Measurements from ENCODE around the gene CLDND2.

Gene CLDND2

DNA sequence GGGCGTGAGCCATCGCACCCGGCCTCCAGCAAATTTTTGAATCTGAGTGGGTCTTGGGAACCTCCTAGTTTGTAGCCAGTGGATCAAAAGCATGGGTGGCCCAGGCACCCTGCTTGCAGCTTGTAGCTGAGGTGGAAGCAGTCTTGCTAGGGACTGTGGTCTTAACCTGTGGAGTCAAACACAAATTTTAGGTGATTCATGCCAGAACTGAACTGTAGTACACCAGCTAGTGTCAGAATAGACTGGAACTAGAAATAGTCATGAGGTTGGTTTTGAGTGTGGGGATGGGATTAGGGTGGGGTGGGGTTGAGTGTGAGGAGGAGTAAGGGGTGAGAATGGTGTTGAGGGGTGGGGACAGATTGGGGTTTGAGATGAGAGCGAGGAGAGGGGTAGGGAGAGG, 13.2 kb upstream of the CLDND2 start:
- DNase-seq (ENCODE audit: low read depth in 2 of 2), result no peak

DNA sequence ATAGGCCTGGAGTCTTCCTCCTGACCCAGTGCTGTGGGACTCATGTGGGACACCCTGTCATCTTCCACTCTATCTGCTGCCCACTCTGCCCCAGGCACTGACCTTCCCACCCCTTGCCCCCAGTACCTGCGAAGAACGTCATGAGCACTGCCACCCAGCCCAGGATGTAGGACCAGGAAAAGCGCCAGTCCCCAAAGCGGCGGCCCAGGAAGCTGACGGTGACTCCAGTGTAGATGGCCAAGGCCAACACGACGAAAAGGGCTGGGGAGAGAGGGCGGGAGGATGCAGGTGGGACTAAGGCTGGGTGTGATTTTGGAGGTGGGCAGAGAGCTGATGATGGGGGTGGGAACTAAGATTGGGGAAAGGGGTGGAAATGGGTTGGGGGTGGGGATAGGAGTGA, 11.6 kb upstream of the CLDND2 start:
- no peak for DNase-seq (ENCODE audit: low read depth in 2 of 2)

DNA sequence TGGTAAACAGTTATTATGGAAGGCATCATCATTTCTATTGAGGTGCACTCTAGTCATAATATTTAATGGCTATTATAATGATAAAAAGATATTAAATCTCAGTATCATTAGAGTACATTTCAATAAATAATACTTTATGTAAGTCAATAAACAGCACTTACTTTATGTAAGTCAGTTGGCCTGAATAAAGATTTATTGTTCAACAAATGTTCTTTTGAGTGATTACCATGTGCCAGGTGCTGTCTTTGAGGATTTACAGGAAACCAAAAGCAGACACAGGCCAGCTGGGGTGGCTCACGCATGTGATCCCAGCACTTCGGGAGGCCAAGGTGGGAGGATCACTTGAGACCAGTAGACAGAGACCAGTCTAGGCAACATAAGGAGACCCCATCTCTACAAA, 8.6 kb upstream of the CLDND2 start:
- DNase-seq (ENCODE audit: low read depth in 2 of 2), result no peak

DNA sequence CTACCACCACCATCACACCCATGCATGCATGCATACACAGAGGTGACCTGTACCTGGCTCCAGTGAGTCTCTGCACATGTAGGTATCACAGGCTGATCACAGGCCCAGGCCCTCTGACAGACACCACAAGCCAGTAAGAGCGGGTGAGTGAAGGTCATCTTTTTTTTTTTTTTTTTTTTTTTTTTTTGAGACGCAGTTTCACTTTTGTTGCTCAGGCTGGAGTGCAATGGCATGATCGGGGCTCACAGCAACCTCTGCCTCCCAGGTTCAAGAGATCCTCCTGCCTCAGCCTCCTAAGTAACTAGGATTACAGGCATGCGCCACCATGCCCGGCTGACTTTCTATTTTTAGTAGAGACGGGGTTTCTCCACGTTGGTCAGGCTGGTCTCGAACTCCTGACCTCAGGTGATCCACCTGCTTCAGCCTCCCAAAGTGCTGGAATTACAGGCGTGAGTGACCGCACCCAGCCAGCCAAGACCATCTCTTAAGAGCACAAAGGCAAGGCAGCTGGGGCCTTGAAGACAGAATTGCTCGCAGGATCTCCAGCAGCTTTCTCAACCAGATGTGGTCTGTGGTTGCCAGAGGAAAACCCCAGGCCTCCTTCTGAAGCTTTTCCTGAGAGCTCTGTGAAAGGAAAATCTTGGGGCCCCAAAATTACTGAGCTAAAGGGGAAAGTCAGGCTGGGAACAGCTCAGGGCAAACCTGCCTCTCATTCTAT, 6.9 kb upstream of the CLDND2 start:
- no peak for DNase-seq (ENCODE audit: low read depth in 2 of 2)

DNA sequence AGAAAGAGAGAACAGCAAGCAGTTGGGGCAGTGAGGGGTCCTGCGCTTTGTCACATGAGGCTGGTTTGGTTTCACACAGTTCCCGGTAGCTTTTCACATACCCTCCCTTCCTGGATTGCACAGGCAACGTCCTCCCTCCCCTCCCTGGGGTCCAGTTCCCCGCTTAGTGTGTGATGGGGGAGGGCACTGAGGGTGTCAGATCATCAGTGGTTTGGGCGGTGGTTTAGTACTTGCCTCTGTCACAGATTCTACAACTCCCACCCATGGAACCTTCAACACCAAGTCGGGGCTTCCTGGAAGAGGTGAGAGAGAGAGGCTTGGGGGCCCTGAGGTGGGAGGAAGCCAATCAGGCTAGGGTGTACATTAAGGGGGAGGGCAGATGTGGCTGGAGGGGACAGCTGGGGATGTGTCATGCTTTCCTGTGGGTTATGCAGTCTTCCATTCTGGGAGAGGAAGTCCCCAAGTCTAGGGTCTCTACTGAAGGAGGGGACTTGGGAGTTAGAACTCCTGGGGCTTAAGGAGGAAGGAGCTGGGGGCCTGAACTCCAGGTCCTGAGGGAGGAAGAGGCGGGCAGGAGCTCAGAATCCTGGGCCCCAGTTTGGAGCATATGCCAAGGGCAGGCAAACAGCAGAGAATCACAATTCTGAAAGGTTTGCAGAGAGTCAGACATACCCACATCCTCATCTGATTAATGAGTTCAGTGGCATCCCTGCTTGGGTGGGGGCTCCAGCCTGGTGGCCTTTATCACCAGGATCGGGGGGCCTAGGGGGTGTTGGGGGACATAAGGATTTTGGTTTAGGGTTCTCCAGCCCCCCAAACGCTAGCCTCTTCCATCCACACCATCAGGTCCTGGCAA, 4.1 kb upstream of the CLDND2 start, which contains the start of gene NKG7:
Gene NKG7, minus strand, starts transcription at position 6 of the 856 bp plus-strand sequence. CDS start 119 bp downstream, outside the sequence.
- DNase-seq (ENCODE audit: low read depth in 2 of 2), result peak; percentile 86 to 92

DNA sequence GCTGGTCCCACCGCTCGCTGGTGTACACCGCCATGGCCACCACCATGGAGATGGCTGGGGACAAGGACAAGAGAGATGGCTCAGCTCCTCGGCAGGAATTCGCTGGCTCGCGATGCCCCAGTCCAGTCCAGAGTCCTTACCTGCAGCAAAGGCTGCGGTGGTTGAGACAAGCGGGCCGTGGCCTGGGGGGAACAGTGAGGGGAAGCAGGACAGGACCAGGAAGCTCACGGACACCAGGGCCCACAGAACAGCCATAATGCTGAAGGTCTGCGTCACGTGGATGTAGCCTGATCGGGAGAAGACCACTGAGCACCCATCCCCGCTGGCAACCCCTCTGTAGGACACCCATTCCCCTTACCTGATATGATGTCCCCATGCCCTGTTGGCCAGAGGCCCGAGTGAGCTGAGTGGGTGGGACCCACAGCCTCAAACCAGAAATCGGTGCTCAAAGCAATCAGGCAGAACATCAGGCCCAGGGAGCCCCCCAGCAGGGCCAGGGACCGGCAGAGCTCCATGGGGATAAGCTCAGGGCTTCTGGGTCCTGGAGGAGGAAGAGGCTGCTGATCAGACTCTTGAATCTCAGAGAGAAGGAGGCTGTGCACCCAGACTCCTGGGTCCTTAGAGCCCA, 3.3 kb upstream of the CLDND2 start:
- DNase-seq (ENCODE audit: low read depth in 2 of 2), result no peak

DNA sequence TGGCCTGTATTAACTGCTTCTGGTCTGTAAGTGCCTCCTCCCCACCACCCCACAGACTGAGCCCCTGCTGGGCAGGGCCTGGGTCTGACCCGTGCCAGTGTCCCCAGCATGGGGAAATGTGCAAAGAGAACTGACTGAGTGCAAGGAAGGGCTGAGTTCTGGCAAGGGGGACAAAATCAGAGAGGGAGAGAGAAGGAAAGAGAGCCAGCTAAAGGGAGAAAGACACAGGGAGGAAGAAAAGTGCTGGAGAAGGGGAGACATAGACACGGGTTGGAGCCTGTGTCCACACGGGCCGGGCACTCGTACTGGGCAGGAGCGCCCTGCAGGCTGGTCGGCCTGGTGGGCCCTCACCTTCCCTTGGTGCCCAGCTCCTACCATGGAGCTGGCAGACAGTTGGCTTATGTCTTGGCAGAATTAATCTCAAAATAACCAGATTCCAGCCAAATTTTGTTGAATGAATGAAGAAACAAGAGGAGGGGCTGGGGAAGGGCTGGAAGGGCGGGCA, 2.4 kb upstream of the CLDND2 start:
- no peak for DNase-seq (ENCODE audit: low read depth in 2 of 2)

DNA sequence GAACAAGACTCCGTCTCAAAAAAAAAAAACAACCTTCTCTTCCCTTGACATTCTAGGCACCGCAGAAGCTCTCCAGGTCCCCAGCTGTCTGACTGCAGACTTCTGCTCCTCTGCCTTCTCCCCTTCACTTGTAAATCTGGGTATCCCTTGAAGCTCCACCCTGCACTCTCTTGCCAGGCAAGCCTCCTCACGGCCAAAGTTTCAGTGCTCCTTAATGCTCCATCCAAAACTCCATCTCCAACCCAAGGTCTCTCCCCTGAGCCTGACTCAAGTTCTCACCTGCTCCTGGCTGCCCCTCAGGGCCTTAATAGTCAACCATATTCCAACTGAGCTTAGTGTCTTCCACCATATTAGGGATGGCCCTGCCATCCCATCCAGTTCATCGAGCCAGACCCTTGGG, 1.4 kb upstream of the CLDND2 start:
- DNase-seq (ENCODE audit: low read depth in 2 of 2), result no peak

DNA sequence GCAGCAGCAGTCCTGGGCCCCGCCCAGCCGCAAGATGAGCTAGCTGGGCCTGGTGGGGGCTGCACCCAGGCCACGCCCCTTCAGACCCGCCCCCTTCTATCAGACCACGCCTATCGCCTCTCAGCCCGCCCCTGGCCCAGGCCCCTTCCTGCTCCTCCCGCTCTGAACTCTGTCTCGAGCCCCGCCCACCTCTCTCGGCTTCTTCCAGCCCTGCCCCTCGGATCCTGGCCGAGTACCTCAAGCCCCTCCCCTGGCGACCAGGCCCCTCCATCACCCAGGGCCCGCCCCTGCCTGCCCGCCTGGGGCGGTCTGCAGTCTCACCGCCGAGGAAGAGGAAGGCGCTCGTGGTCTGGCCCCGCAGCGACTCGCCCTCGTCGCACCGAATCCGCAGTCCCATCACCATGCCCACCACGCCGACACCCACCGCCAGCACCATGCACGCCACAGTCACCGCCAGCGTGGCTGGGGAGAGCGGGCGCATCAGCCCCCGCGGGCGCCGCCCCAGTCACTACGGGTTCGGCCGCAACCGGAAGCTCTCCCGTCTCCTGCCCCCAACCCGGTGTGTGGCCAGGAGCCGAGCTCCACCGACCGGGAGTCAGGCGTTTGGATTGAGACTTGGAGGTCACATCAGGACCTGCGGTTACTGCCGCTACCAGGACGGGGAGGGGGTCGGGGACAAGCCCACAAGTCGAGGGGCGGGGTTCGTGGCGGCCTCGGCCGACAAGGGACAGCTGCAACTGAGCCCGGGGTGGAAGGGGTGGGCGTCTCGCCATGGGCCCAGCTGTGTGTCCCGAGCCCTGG, 1.0 kb downstream of the CLDND2 start:
- DNase-seq (ENCODE audit: low read depth in 2 of 2), result peak; percentile 96 to 97

DNA sequence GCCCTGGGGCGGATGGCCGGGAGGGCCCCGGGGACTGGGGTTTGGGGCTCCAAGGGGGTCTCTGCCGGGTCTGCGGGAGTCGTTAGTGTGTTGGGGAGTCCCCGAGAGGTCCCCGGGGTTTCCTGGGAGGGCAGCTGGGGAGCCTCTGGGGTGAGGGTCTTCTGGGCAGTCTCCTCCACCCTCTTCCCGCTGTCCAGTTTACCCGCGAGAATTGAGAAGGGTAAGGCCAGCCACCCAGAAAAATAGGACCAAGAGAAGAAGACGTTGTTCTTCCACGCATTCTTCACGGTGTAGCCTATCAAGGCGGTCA, 1.6 kb downstream of the CLDND2 start:
- no peak for DNase-seq (ENCODE audit: low read depth in 2 of 2)

DNA sequence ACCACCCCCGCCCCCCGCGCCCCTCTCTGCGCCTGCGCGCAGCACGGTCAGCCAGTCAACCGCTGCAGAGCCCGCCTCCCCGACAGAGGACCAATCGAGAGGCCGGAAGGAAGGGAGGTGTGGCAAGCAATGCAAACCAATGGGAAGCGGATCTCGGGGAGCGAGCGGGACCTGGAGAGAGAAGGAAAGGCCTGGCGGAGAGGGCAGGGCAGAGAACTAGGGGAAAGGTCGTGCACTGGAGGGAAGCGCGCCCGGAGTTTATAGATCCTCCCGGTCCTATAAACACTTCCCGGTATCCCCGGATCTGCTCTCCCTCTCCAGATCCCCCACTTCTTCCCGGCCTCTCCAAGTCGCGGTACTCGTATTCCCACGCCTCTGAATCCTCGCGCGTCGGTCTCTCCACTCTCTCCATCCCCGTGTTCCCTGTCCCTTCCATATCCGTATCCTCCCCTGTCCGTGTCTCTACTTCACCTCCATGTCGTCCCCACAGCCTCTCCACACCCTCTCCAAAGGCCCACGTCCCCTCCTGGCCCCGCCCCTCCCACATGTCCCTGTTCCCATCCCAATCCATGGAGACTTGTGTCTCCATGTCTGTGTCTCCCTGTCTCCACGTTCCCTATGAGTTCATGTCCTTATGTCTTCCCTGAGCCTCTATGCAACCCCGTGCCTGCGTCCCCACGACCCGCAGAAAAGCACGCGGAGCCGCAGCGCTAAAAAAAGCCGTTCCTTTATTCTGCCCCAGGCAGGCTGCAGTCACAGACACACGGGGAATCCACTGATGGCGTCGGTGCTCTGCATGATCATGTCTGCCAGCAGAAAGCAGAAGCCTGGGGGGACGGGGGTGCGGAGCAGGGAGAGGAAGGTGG, 2.2 kb downstream of the CLDND2 start:
- peak; percentile 88 to 92 for DNase-seq (ENCODE audit: low read depth in 2 of 2)

DNA sequence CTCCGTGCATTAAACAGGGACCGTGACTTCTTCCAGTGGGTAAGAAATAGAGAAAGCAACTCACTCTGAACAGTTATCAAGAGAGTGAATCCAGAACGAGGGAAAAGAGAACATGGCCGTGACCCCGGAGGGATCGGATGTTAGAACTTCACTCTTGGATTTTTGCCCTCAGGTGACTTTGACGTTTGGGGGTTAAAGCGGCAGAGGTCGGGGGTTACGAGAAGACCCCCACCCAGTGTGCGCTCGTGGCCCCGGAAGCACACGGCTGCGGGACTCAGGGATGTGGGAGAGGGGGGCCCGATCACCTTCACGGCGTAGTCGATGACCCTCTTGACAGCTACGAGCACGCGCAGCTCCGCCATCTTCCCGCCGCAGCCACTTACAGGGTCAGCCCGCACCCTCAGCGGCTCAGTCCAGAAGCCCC, 2.8 kb downstream of the CLDND2 start, which contains the start of gene ETFB:
Gene ETFB, minus strand, starts transcription at position 424 of the 424 bp plus-strand sequence. Its CDS starts 62 bp downstream, at position 362.
- no peak for DNase-seq (ENCODE audit: low read depth in 2 of 2)

DNA sequence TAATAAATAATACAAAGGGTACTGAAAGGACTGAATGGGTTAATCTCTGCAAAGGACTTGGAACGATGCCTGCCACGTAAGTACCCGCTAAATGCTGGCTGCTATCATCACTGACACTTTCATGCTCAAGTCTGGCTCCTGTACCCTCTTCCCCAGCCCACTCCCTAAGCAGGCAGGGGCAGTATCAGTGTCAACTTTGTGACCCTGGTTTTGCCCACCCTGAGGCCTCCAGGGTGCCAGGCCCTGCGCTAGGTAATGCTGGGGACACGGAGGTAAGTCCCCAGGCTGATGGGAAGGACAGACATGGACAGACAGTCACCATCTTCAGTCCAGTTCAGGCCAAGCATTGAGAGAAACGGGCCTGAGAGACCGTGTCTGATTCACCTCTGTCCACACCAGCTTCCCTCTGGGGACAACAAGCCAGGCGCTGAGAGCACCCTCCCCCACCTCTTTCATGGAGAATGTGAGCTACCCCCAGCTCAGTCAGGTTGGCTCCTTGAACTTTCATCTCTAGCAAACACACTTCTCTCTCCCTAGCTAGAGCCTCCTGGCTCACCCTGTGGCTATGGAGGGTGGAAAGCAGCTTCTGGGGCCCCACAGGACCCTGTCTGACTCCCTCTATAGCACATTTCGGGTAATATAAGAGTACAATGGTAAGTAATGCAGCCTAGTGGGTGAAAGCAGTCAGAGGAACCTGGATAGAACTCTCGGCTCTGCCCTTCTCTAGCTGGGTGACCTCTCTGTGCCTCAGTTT, 3.4 kb downstream of the CLDND2 start:
- DNase-seq (ENCODE audit: low read depth in 2 of 2), result no peak

DNA sequence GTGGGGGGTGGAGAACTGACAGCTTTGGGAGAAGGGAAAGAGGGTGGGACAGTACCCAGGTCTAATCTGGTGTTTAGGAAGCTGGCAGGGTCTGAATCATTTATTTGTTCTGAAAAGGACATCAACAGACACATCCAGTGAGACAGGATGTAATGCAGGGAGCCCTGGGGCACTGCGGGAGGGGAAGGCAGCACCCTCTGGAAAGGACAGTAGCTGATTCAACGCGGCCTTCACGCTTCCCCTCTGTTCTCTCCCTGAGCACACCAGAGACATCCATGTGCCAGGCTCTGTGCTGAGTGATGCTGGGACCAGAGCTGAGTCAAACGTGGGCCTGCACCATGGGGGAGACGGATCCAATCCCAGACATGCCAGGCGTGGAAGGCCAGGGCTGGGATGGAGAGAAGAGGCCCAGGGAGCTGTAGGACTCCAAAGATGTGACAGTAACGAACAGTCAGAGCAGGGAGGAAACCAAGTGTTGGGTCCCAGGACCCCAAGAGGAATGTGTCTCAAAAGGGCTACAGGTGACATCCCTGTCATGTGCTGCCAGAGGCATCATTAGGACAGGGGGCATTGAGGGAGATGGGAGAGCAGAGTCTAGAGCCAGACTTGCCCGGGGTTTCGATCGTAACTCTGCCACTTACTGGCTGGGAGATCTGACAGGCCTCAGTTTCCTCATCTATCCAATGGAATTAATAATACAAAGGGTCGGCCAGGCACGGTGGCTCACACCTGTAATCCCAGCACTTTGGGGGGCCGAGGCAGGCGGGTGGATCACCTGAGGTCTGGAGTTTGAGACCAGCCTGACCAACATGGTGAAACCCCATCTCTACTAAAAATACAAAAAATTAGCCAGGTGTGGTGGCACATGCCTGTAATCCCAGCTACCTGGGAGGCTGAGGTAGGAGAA, 4.3 kb downstream of the CLDND2 start:
- DNase-seq (ENCODE audit: low read depth in 2 of 2), result no peak

DNA sequence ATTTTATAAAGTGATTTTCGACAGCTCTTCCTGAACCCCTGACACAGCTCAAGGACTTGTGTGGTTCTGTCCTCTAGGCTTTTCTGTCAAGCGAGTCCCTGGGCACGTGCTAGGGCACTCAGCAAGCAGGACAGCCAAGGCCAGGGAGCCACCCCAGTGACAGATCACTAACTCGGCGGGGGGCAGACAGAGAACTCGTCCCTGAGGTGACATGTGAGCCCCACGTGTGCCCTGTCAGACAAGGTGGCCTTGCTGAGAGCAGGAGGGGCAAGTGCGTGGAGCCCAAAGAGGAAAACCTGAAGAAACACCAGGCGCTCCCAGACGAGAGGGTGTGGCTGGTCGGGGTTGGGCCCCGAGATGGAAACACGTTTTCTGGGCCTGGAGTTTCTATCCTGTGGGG, 7.6 kb downstream of the CLDND2 start:
- DNase-seq (ENCODE audit: low read depth in 2 of 2), result no peak

DNA sequence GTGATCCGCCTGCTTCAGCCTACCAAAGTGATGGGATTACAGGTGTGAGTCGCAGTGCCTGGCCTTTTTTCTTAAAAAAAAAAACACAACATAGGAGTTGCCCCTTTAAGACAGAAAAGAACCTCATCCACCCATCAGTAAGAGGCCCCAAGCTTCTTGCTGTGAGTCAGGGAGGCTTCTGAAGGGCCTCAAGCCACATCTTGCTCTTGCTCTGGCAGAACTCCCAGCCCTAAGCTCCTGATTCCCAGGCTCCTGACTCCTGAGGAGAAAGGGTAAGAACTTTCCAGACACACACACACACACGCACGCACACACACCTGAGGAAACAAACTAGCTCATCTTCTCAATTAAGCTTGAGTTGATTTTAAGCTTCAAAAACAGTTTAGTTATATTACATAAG, 9.5 kb downstream of the CLDND2 start:
- DNase-seq (ENCODE audit: low read depth in 2 of 2), result no peak

DNA sequence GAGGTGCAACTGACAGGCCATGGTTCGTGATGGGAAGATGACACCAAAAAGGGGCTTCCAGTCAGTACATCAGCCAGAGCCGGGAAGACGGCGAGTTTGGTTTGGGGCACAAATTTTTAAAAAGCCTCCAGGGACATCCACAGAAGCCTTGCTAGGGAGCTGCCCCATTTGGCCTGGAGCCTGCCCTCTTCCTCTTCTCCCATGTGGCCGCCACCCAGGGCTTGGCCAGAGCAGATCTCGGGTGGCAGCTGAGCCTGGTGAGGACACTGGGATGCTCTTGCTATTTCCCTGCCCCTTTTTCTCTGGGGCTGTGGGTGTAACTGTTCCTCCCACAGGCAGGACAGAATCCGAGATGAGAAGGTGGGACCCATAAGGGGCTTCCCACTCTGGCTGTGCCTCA, 10.9 kb downstream of the CLDND2 start:
- DNase-seq (ENCODE audit: low read depth in 2 of 2), result no peak

DNA sequence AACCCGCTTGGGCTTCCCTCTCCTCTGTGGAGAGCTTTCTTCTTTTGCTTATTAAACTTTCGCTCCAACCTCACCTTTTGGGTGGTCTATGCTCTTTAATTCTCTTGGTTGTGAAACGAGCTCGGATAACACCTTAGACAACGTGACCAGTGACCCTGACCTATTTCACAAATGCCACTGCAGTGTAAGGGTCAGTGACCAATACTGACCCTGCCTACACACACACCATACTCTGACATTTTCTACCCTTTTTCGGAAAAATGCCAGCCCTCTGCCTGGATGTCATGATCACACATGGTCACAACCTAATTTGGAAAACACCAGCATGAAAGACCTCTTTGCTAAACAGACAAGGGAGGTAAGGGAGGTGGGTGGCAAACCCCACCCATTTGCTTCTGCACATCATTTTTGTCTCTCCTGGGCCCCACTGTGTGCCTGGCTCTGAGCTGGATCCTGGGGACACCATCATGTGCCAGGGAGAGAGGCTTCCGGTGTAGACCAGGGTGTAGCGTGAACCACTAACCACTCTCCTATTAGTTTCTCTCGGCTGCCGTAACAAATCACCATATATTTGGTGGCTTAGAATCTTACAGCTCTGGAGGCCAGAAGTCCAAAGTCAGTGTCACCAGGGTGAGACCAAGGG, 12.5 kb downstream of the CLDND2 start:
- DNase-seq (ENCODE audit: low read depth in 2 of 2), result no peak

All from stimulated activated CD8-positive, alpha-beta memory T cell treated with anti-CD3 and anti-CD28 coated beads, Interleukin-7, amount 100 ng/mL, for 4 hours (primary cell).